Spinal cord (tissue), 10 donors: ENCODE data around the gene EPHB1. TPM values are rescaled to one million over a fixed set of nuclear protein-coding genes. Genes with fewer than 3 reads are reported as not detected.
A peak's percentile ranks its signal among the peaks of the same experiment; 100 is the strongest.

Experiments used
- DNase-seq, 6 donors: peaks; one replicate each; pipeline versions ENCODE4 v3.0.0 to v3.0.0-alpha.2; 2013 to 2015; ENCODE audit warnings: low spot score in 6 of 6, low read depth in 4 of 6
- H3K27ac ChIP-seq: one replicate; pipeline ENCODE4 v1.5.1; 2013; ENCODE audit warnings: low read depth, low read length, control low read depth
- H3K27me3 ChIP-seq: one replicate; pipeline ENCODE4 v1.6.1; 2013; ENCODE audit warnings: low read length; ENCODE audit not compliant: control insufficient read depth, insufficient read depth
- H3K36me3 ChIP-seq: one replicate; pipeline ENCODE4 v1.6.1; 2013; ENCODE audit warnings: low read length; ENCODE audit not compliant: control insufficient read depth, insufficient read depth
- H3K4me1 ChIP-seq: one replicate; pipeline ENCODE4 v1.6.1; 2013; ENCODE audit warnings: low read length; ENCODE audit not compliant: control insufficient read depth, insufficient read depth
- H3K4me3 ChIP-seq: one replicate; pipeline ENCODE4 v1.5.1; 2013; ENCODE audit warnings: low read depth, low read length, control low read depth
- H3K9me3 ChIP-seq: one replicate; pipeline ENCODE4 v1.6.1; 2013; ENCODE audit warnings: low read length; ENCODE audit not compliant: control insufficient read depth, insufficient read depth
- WGBS: methylation state at CpG from one replicate; pipeline ENCODE4 v1.1.5; 2013; ENCODE audit warnings: missing lambda C conversion rate; ENCODE audit not compliant: insufficient coverage; 5-methylcytosine and 5-hydroxymethylcytosine counted together
- polyA plus RNA-seq, 2 donors: library from polyadenylated mRNA; unstranded; fragments of 120-200 nt; gene quantifications; one replicate each; pipeline ENCODE4 v1.2.1, GENCODE V29; 2013; ENCODE audit not compliant: insufficient read length in 2 of 2
- total RNA-seq, 2 donors: library from RNA; depleted of rRNA in 1 of 2; stranded (reverse); fragments of 120-200 nt in 1 of 2; fragments of >200 nt in 1 of 2; gene quantifications; one replicate each; pipeline versions ENCODE4 v1.2.3 to v1.2.4, GENCODE V29; 2013 to 2014
- donor health status: healthy.

Gene EPHB1
- total and polyA plus RNA-seq, 4 donors = 10.0 to 47.6 (median 22.8) TPM

DNA sequence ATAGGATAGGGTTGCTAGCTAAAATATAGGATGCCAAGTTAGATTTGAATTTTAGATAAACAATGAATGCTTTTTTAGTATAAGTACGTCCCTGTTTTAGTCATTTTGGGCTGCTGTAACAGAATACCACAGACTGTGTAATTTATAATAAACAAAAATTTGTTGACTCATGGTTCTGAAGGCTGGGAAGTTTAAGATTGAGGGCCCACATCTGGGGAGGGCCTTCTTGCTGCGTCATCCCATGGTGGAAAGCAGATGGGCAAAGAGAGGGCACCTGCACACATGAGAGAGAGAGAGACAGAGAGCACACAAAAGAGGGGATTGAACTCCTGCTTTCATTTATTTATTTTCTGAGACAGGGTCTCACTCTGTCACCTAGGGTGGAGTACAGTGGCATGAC, 246.5 kb downstream of the EPHB1 start:
- Histone ChIP-seq H3K9me3 (no peaks in the 10 kb centered on the region), H3K4me3 (no peak overlapping the region), H3K4me1 (peaks cover 7% of the 10 kb centered on the region), H3K27me3 (no peaks in the 10 kb centered on the region), H3K27ac (no peak overlapping the region), H3K36me3 (no peaks in the 10 kb centered on the region)
- WGBS = no CpG with 5 or more reads among the region's 2 CpGs
- DNase-seq = no peak

DNA sequence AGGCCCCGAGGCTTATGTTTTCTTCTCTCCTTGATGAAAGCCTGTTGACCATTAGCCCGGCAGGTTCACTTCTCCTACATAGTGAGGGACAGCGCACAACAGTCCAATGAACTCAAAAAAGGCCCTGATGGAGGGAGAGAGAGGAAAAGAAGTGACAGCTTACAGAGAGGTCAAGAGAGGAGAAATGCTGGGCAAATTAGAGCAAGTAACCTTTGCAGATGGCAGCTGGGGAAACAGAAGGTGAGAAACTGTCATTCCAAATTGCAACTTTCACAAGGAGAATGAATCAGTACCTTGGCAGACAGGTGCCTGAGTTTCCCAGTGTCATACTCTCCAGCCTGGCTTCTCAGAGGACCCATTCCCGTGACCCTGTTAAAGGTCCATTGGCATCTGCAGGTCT, 252.0 kb downstream of the EPHB1 start:
- DNase-seq = no peak
- no peak overlapping the region for H3K4me3 ChIP-seq
- no peaks in the 10 kb centered on the region for H3K36me3 ChIP-seq
- H3K9me3 ChIP-seq = no peaks in the 10 kb centered on the region
- 58% methylated on average over 2 of the region's 4 CpGs for WGBS
- H3K4me1 ChIP-seq = no peaks in the 10 kb centered on the region
- H3K27ac ChIP-seq = no peak overlapping the region
- no peaks in the 10 kb centered on the region for H3K27me3 ChIP-seq

DNA sequence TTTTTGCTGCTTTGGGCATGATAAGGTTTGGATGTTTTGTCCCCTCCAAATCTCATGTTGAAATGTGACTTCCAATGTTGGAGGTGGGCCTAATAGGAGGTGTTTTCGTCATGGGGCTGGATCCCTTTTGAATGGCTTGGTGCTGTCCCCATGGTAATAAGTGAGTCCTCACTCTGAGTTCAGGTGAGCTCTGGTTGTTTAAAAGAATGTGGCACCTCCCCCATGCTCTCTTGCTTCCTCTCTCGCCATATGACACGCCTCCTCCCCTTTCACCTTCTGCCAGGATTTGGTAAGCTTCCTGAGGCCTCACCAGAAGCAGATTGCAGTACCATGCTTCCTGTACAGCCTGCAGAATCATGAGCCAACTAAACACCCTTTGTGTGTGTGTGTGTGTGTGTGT, 255.5 kb downstream of the EPHB1 start:
- H3K9me3 ChIP-seq = no peaks in the 10 kb centered on the region
- no peak overlapping the region for H3K27ac ChIP-seq
- WGBS = 100% methylated on average over 1 of the region's 3 CpGs
- no peak for DNase-seq
- no peaks in the 10 kb centered on the region for H3K4me1 ChIP-seq
- no peak overlapping the region for H3K4me3 ChIP-seq
- no peaks in the 10 kb centered on the region for H3K27me3 ChIP-seq
- no peaks in the 10 kb centered on the region for H3K36me3 ChIP-seq

DNA sequence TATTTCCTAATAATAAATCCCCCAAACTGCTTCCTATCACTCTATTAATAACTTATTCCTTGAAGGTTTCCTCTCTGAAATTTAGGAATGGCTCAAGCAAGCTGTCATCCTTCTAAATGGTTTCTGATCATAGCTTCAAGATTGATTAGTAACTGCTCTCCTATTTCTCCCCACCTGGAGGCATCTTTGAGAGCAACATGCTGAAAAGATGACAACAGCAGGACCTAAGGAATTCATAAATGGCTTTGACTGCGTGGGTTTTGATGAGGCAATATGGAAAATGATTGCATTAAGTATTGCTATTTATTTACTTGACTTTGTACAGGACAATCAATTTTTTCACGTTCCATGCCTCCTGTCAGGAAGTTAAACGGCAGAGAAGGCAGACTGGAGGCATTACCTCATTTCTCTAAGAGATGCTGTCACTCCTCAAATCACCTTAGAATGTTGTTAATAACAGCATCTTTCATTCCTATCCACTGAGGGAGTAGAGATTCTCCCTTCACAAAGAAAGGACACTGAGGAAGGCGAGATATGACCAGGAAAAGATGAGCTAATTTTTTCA, 256.4 kb downstream of the EPHB1 start:
- H3K9me3 ChIP-seq = no peaks in the 10 kb centered on the region
- no peak overlapping the region for H3K27ac ChIP-seq
- H3K36me3 ChIP-seq = peaks cover 4% of the 10 kb centered on the region
- peak in 1 of 6 donors; percentile 28 for DNase-seq
- H3K4me1 ChIP-seq = no peaks in the 10 kb centered on the region
- H3K4me3 ChIP-seq = no peak overlapping the region
- H3K27me3 ChIP-seq = no peaks in the 10 kb centered on the region
- WGBS = no CpG with 5 or more reads among the region's 4 CpGs

DNA sequence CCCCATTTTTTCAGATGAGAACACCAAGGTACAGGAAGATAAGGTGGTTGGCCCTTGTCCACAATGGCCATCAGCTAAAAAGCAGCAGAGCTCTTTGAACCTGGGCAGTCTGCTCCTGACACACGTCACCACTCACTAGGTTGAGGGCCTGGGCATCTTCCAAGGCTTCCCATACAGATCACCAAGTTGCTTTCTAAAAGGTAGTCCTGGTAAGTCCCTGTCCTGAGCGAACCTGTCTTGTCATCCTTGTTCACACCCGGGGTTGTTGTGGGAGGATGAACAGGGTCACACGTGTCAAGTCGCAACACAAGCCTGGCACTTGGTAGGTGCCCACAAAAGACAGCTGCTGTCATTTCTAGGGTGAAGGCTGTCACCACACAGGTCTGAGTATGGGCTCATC, 260.4 kb downstream of the EPHB1 start:
- no peaks in the 10 kb centered on the region for H3K4me1 ChIP-seq
- H3K27ac ChIP-seq = no peak overlapping the region
- no peak overlapping the region for H3K4me3 ChIP-seq
- H3K36me3 ChIP-seq = peaks cover 4% of the 10 kb centered on the region
- no peak for DNase-seq
- no peaks in the 10 kb centered on the region for H3K9me3 ChIP-seq
- WGBS = 100% methylated on average over 5 of the region's 5 CpGs
- H3K27me3 ChIP-seq = no peaks in the 10 kb centered on the region

DNA sequence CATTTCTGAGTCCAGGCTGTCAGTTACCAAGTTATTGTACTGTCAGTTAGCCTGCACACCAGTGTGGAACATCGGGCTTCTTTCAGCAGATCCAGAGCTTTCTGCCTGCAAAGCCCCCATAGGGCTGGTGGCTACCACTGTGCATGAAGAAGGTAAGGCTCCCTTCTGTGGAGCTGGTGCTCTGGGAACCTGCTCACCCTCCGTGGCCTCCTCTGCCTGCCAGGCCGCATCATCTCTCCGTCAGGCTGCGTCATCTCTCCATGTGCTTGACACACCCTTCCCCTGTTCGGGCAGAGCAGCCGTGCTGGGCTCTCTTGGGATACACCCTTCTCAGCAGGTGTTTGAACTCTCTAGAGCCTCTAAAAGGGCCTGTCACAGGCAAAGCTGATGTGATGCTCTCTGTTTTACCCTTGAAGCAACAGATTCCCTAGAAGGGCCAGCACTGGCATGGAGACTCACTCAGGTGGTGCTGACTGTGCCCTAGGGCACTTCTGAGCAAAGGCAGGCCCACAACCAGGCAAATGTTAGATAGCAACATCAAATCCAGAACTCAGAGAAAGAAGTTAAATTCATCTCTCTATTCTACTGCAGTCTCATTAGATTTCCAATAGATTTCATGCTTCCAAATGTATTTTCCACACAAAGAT, 261.1 kb downstream of the EPHB1 start:
- Histone ChIP-seq H3K4me3 (no peak overlapping the region), H3K9me3 (no peaks in the 10 kb centered on the region), H3K4me1 (no peaks in the 10 kb centered on the region), H3K27me3 (no peaks in the 10 kb centered on the region), H3K36me3 (peaks cover 4% of the 10 kb centered on the region), H3K27ac (no peak overlapping the region)
- WGBS = 78% methylated on average over 7 of the region's 7 CpGs
- DNase-seq = no peak

DNA sequence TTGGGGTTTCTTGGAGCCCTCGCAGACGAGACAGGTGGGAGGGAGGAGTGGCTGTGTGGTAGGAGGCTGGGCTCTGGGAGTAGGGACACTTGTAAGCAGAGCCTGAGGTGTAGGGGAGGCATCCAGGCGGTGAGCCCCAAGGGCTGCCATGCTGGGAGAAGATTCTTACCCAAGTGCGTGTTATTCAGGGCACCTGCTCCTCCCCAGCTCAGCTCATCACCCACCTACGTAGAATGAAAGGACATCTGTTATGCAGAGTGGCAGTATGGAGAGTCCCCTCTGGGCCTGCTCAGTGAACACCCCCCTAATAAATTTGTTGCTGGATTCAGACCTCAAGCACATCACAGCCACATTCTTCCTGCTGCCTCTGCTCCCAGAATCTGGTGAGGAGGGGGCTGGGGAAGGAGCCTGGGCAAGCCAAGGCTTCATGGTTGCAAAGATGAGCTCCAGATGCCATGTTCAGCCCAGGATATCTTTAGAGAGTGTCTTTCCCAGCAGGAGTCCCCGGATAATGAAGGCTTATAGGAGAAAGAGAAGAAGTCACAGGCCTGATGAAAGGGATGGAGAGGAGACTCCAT, 261.8 kb downstream of the EPHB1 start:
- no peaks in the 10 kb centered on the region for H3K27me3 ChIP-seq
- 83% methylated on average over 3 of the region's 6 CpGs for WGBS
- H3K27ac ChIP-seq = no peak overlapping the region
- no peak overlapping the region for H3K4me3 ChIP-seq
- no peak for DNase-seq
- peaks cover 4% of the 10 kb centered on the region for H3K36me3 ChIP-seq
- H3K4me1 ChIP-seq = no peaks in the 10 kb centered on the region
- no peaks in the 10 kb centered on the region for H3K9me3 ChIP-seq

DNA sequence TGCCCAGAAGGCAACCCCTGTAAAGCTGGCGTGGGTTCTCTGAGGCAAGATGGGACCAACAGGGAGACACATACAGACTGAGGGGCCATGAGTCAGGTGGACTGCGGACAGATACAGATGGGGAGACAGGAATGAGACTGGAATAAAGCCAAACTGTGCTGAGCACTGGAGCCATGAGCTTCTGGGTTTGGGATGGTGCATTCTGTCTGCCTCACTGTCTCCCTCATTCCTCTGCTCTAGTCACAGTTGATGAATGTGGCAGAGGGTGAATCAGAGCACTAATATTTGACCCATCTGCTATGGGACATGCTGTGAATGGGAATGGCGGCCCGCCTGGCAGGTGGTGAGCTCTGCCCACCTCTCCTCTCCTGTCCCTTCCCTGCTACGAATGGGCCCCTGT, 262.9 kb downstream of the EPHB1 start:
- DNase-seq = no peak
- peaks cover 4% of the 10 kb centered on the region for H3K36me3 ChIP-seq
- no peaks in the 10 kb centered on the region for H3K4me1 ChIP-seq
- 71% methylated on average over 1 of the region's 5 CpGs for WGBS
- H3K9me3 ChIP-seq = no peaks in the 10 kb centered on the region
- H3K27ac ChIP-seq = no peak overlapping the region
- H3K27me3 ChIP-seq = no peaks in the 10 kb centered on the region
- no peak overlapping the region for H3K4me3 ChIP-seq

DNA sequence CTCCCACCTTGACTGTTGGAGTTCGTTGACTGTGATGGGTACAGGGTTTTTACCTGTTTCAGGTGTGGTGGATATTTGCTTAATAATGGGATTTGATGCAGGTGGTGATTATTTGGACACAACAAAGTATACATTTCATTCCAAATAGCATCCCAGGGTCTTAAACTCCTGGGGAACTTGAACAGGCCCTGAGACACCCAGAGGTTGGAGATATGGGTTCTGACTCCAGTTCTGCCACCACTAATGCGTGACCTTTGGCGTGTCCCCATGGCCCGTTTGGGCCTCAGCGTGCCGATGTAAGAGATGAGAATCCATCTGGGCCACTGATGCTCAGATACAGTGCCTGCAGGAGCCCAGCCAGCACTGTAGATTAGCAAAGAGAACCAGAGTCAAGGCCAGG, 264.5 kb downstream of the EPHB1 start:
- no peaks in the 10 kb centered on the region for H3K27me3 ChIP-seq
- H3K27ac ChIP-seq = no peak overlapping the region
- peaks cover 4% of the 10 kb centered on the region for H3K36me3 ChIP-seq
- no peaks in the 10 kb centered on the region for H3K4me1 ChIP-seq
- WGBS = 91% methylated on average over 5 of the region's 6 CpGs
- DNase-seq = no peak
- H3K9me3 ChIP-seq = no peaks in the 10 kb centered on the region
- H3K4me3 ChIP-seq = no peak overlapping the region
